Hepatocyte (in vitro differentiated cells): ENCODE data around the gene LEF1.

Source experiments
- CTCF ChIP-seq: fragments of 200-600 bp; sonication (generic); IDR thresholded peaks from 2 replicates; pipeline ENCODE4 v1.5.1; 2016; ENCODE audit warnings: antibody characterized with exemption, mild to moderate bottlenecking; ENCODE audit not compliant: poor library complexity
- EZH2 ChIP-seq: fragments of 200-600 bp; sonication (generic); IDR thresholded peaks from 2 replicates; pipeline ENCODE4 v1.6.1; 2016; ENCODE audit warnings: antibody characterized with exemption, mild to moderate bottlenecking, borderline replicate concordance

DNA sequence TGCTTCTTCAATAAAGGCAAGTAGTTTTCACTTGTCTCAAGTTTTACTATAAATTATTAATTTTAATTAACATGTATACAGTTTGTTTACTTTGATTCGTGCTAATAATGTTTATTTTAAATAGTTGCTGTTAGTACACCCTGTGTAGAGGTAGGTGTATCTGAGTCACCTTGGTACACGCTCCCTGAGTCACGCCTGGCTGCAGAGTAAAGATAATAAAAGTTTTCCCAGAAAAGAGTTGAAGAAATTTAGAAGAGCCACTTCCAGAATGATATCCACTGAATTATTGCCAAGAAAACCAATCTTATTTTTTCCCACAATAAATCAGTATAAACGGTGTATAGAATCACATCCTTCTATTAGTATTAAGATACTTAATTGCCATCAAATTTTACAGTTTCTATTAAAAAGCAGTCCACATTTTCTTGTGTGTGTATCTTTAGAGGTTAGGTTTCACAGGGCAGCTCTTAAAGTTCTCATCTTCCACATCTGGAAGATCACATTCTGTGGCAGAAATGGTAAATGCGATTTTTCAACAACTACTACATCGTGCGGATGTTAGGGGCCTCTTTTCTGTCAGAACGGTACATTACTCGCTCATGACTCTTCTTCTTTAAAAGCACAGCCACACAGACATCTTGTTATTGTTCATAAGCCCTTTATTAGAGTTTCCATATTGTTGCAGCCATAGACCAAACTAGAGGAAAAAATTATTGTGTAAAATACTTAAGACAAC lies 123.6 kb downstream of the LEF1 start:
- TF ChIP-seq EZH2 = no peak
- TF ChIP-seq CTCF = no peak
